ENCODE data around the gene JADE1. TPM values are rescaled to one million over a fixed set of nuclear protein-coding genes. Genes with fewer than 3 reads are reported as not detected.

JADE1 gene
- total RNA-seq, 1 donor from 2014 or later, result 24.3 TPM

DNA sequence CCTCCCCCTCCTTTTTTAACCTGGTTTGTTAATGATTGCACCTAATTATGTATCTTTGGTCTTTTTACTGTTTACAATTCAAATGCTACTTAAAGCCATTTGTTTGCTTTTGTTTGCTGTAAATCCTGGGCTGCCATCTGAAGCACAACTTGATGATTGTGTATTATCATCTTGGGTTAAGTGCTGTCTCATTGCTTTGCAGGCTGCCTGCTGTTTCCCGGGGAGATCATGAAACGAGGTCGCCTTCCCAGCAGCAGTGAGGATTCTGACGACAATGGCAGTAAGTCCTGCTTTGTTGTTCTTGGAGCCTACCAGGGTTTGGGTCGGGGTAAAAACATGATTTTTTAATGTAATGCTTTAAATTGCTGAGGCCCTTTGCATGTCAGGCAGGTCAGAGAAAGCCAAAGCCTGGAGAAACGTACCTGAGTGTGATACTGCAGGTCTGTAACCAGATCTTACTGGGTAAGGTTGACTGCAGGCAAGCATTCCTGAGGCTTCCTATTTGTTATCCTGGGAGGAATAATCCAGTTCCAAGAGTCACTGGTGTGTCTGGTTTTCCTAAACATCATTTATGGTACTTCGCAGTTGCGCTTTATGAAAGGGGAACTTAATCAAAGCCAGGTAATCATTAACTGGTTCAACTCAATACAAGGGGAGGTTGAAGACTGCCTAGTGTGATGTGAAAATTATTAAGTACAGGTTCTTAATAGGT is 22.2 kb downstream of the JADE1 start:
- DNase-seq (ENCODE audit: missing footprints), result no peak
- intact Hi-C loops (cut with DNase I), result no loop called here
- ATAC-seq, result no peak

DNA sequence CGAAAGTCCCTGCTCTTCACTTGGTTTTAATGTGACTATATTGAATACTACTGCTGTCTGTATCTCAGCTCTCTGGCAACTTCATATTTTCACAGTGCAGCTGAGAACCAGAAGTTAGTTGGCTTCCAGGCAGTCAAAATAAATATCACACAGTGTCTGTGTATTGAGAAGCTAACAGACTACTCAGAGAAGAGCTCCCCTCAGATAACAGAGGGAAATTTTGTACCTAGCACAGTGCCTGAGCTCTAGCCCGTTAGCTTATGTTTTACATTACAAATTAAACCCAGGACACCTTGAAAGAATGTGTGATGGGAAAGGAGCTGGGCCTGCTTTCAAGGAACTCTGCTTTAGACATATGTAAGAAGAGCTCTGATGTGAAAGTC is 22.7 kb downstream of the JADE1 start:
- DNase-seq (ENCODE audit: missing footprints) (no peak), ATAC-seq (no peak)
- intact Hi-C loops (cut with DNase I), result no loop called here

- DNase-seq (ENCODE audit: missing footprints), result peak; percentile 91
- intact Hi-C loops (cut with DNase I), result loop anchor here (2.0 kb wide), 1 partner anchor 23 kb away; no protein-coding TSS in a partner anchor
- ATAC-seq, result peak; percentile 97
These were observed 26.2 kb downstream of the JADE1 start for GRCh38 chr4:128835498-128836222.

DNA sequence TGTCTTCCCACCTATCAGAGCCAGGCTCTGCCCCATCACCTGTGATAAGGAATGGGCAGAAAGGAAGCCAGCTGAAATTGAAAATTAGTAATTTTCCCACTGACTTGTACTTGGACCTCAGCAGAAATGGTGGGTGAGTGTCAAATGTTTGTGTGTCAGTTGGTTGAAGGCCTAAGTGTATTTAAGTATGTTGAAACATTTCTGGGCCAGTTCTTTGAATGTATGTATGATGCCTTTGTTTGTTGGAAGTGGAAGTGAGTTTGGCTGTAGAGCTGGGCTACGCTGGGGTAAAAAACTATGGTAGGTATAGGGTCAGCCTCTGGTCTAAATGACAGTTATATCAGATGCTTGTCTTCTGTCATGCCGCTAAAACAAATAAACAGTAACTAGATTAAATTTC is 27.7 kb downstream of the JADE1 start:
- ATAC-seq (no peak), DNase-seq (ENCODE audit: missing footprints) (no peak)
- intact Hi-C loops (cut with DNase I), result no loop called here

DNA sequence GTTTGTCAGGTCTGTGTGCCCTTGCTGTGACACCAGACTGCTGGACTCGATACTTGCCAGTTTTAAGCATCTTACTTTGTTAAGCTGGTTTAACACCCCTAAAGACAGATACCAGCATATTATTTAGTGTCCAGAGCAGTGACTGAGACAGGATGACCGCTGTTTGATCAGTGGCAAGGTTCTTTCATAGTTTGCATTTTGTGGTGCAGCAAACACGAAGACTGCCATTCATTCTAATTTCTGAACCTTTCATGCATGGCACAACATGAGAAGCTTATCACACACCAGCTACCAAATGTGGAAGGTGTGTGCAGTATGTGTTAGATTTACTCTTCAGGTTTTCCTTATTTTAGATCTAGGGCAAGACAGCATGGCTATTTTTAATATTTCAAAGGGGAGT is 28.2 kb downstream of the JADE1 start:
- ATAC-seq, result no peak
- intact Hi-C loops (cut with DNase I), result no loop called here
- no peak for DNase-seq (ENCODE audit: missing footprints)

DNA sequence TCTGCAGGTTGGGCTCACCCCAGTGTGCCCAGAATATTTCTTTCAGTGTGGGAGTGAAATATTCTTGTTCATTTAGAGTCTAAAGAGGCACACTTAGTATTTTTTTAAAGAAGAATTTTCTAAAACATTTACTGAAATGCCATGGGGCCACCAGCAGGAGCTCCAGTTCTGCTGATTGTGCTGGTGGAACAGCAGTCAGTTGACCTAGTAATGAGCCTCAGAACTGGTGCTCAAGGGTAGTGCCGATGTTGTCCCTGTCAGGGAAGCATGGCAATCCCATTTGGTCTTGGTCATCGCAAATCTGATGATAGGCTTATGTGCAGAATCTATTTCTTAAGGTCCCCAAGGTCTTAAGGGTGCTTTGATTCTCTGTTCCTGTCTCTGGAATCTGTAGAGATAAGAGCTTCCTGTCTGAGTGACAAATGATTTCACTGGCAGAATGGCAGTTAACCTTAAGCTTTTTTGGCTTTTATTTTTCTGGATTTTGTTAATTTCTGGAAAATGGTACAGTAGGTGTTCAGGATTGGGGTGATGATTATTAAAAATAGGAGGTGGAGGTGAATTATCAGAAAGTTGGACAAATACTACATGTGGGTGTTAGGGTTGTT is 31.3 kb downstream of the JADE1 start:
- no peak for ATAC-seq
- no peak for DNase-seq (ENCODE audit: missing footprints)
- intact Hi-C loops (cut with DNase I), result no loop called here

DNA sequence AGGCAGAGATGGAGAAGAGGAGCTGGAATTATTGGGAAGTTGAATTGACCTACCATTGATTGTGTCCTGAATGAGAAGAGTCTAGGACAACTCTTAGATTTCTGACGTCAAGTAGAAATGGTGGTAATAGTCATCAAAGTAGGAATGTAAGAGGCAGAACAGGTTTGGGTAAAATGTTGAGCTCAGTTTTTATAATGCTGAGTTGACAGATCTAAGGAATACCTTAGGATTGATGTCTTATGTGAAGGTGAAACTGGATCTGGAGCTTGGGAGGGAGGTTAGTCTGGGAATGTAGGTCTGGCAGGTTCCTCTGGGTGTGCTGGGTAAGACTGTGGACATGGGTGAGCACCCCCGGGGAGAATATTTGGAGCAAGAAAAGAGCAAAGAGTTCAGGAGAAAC is 31.9 kb downstream of the JADE1 start:
- DNase-seq (ENCODE audit: missing footprints), result no peak
- intact Hi-C loops (cut with DNase I), result no loop called here
- no peak for ATAC-seq

- peak; percentile 81 for ATAC-seq
- no peak for DNase-seq (ENCODE audit: missing footprints)
- intact Hi-C loops (cut with DNase I), result loop anchor here (2.0 kb wide), 1 partner anchor 34 kb away; no protein-coding TSS in a partner anchor
These were observed 35.4 kb downstream of the JADE1 start for GRCh38 chr4:128844931-128845330.

DNA sequence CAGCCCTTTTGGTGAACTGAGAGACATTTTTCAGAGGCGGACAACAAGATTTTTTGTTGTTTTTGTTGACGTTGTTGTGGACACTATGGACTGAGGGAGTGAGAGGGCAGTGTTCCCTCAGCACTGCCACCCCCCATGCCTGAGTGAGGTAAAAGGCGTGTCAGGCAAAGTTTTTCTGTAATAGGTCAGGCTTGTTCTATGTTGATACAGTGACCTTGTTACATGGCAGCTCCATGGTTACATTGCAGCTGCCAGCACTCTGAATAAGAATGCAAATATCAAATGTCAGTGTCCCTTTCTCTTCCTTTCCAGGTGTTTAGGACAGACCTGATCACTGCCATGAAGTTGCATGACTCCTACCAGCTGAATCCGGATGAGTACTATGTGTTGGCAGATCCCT is 36.6 kb downstream of the JADE1 start:
- DNase-seq (ENCODE audit: missing footprints), result no peak
- intact Hi-C loops (cut with DNase I), result no loop called here
- peak; percentile 76 for ATAC-seq

DNA sequence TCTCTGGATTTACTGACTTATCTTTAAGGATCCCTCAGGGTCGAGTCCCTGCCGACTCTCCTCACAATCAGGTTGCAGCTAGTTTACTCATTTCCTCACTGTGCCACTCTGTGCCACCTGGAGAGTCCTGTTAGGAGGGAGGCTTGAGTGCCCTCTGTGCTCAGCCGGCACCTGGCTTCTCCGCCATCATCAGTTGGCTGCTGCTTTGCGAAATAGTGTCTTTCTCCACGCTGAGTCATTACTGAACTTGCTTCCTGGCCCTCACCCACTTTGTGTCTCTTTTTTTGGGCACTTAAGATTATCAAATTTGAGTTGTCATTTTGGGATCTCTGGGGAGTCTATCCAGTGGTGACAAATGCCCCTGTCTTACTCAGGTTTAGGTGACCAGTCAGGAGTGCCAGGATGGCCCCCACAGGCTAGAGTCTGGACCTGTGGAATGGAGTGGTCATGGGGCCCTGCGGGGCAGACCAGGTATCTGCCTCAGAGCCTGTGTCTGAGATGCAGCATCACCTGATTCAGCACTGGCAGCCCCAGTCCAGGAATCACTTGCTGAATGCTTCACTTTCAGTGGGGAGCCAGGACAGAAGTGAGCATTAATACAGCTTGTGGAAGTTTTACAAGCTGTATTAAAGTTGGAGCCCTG is 37.7 kb downstream of the JADE1 start:
- no peak for ATAC-seq
- no peak for DNase-seq (ENCODE audit: missing footprints)
- intact Hi-C loops (cut with DNase I), result no loop called here

DNA sequence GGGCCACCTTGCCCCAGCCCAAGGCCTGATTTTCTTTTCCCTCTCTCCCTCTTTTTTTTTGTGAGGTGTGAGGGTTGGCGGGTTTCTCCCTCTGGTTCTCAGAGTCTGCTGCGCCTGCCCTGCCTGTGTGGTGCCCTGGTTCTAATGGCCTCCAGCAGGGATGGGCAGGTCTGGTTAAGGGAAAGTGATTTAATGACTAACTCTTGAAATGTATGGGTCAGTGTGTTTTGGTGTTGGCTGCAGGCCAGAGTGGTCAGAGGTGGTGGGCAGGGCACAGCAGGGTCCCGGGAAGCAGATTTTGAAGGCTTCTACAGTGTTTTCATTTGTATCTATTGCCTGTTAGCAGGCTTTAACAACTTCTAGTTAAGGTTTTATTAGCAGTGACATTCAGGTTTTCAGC is 39.0 kb downstream of the JADE1 start:
- intact Hi-C loops (cut with DNase I), result no loop called here
- DNase-seq (ENCODE audit: missing footprints), result no peak
- no peak for ATAC-seq

- intact Hi-C loops (cut with DNase I), result no loop called here
- no peak for ATAC-seq
These were observed 40.8 kb downstream of the JADE1 start for GRCh38 chr4:128850252-128850651.

DNA sequence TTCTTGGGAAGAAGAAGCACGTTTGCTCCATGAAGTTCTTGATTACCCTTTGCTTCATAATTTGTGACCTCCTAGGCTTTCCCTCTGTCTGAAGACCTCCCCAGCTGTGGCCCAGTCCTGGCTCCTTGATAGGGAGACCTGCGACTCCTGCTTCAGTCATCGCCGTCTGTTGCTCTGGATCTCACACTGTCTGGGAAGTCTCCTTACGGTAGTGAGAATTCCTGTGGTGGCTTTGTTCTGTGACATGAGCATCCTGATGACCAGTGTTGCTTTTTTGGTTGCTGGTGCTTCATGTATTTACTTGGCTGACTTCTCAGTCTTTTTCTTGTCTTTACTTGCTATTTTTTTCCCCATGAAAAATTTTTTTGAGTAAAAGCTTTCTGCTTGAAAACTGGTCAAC is 44.2 kb downstream of the JADE1 start:
- intact Hi-C loops (cut with DNase I), result no loop called here
- no peak for DNase-seq (ENCODE audit: missing footprints)
- ATAC-seq, result no peak

More at GRCh38 chr4:128850252-128850651, 40.8 kb downstream of the JADE1 start:
- DNase-seq (ENCODE audit: missing footprints), result no peak

GRCh38 chr4:128854433-128854832 is 44.9 kb downstream of the JADE1 start:
- DNase-seq (ENCODE audit: missing footprints), result no peak
- ATAC-seq, result no peak
- intact Hi-C loops (cut with DNase I), result no loop called here

DNA sequence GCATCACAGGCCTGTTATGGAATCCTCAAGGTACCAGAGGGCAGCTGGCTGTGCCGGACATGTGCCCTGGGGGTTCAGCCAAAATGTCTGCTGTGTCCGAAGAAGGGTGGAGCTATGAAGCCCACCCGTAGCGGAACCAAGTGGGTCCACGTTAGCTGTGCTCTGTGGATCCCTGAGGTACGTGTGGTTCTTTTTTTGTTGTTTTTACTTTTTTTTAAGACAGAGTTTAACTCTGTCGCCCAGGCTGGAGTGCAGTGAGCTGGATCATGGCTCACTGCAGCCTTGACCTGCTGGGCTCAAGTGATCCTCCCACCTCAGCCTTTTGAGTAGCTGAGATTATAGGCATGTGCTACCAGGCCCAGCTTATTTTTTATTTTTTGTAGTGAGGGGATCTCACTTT is 46.1 kb downstream of the JADE1 start:
- ATAC-seq, result no peak
- DNase-seq (ENCODE audit: missing footprints), result no peak
- intact Hi-C loops (cut with DNase I), result no loop called here

- intact Hi-C loops (cut with DNase I), result no loop called here
- ATAC-seq, result no peak
- no peak for DNase-seq (ENCODE audit: missing footprints)
These were observed 46.7 kb downstream of the JADE1 start for GRCh38 chr4:128856246-128856645.

GRCh38 chr4:128858879-128859671 is 49.6 kb downstream of the JADE1 start:
- ATAC-seq (peak; percentile 48), DNase-seq (ENCODE audit: missing footprints) (no peak)
- intact Hi-C loops (cut with DNase I), result no loop called here

- ATAC-seq (no peak), DNase-seq (ENCODE audit: missing footprints) (no peak)
- intact Hi-C loops (cut with DNase I), result loop anchor here (5.0 kb wide), 1 partner anchor 293 kb away; no protein-coding TSS in a partner anchor
These were observed 50.6 kb downstream of the JADE1 start for GRCh38 chr4:128859887-128860677.

All from Right ventricle myocardium inferior (tissue), 1 donor.